GM19240 (cell line): ENCODE measurements around the gene FAM219B.
A peak's percentile ranks its signal among the peaks of the same experiment; 100 is the strongest.
"Not testable (repeated sequence)": the region's sequence is repeated elsewhere in the genome, so short reads cannot be mapped to it uniquely, and the experiment has no call there.

Source experiments
- DNase-seq: peaks from one replicate; pipeline ENCODE4 v3.0.0; 2011; ENCODE audit warnings: low spot score; ENCODE audit not compliant: insufficient read length

The FAM219B gene

GRCh38 chr15:74906450-74907162, at the start of gene FAM219B:
Gene FAM219B, minus strand, starts transcription at chr15:74906851. Its CDS starts 51 bp downstream, at chr15:74906800.
- peak; percentile 91 for DNase-seq

GRCh38 chr15:74955796-74956647, 49.4 kb upstream of the FAM219B start:
- no peak for DNase-seq

GRCh38 chr15:74955017-74955416, 48.4 kb upstream of the FAM219B start:
- DNase-seq, result no peak

GRCh38 chr15:74954515-74954914, 47.9 kb upstream of the FAM219B start:
- no peak for DNase-seq

- no peak for DNase-seq
These were observed 44.4 kb upstream of the FAM219B start for GRCh38 chr15:74951006-74951405.

- no peak for DNase-seq
These were observed 43.6 kb upstream of the FAM219B start for GRCh38 chr15:74950078-74950908.

GRCh38 chr15:74937590-74938371, 31.1 kb upstream of the FAM219B start, which contains the start of gene COX5A:
Gene COX5A, minus strand, starts transcription at chr15:74938073. Its CDS starts 59 bp downstream, at chr15:74938014.
- peak; percentile 61 for DNase-seq

- no peak for DNase-seq
These were observed 30.6 kb upstream of the FAM219B start for GRCh38 chr15:74937272-74937589.

- DNase-seq, result not testable (repeated sequence)
These were observed 28.5 kb upstream of the FAM219B start for GRCh38 chr15:74935193-74935592.

- DNase-seq, result no peak
These were observed 26.9 kb upstream of the FAM219B start for GRCh38 chr15:74933573-74933972.

- no peak for DNase-seq
These were observed 22.1 kb upstream of the FAM219B start for GRCh38 chr15:74928771-74929198.

GRCh38 chr15:74924525-74924924, 17.9 kb upstream of the FAM219B start:
- no peak for DNase-seq

GRCh38 chr15:74920456-74920855, 13.8 kb upstream of the FAM219B start:
- no peak for DNase-seq

GRCh38 chr15:74917676-74918075, 11.0 kb upstream of the FAM219B start:
- no peak for DNase-seq

- DNase-seq, result not testable (repeated sequence)
These were observed 7.1 kb upstream of the FAM219B start for GRCh38 chr15:74913799-74914198.

GRCh38 chr15:74913041-74913440, 6.4 kb upstream of the FAM219B start:
- DNase-seq, result no peak

- DNase-seq, result no peak
These were observed 2.0 kb upstream of the FAM219B start for GRCh38 chr15:74908635-74909034.

GRCh38 chr15:74907163-74907870, 666 bp upstream of the FAM219B start:
- no peak for DNase-seq

- no peak for DNase-seq
These were observed 593 bp downstream of the FAM219B start for GRCh38 chr15:74906067-74906449.

GRCh38 chr15:74904190-74904805, 2.4 kb downstream of the FAM219B start:
- DNase-seq, result no peak
